Head of caudate nucleus (tissue), 42 donors: ENCODE results near the gene LMBRD2.

ENCODE experiments used
- DNase-seq, 42 donors: peaks; one replicate each; pipeline versions ENCODE4 v3.0.0 to v3.0.0-alpha.2; 2020 to 2021; ENCODE audit warnings: mixed read lengths in 7 of 42
- intact Hi-C: fragments of 100-400 bp; cut with DNase I; formaldehyde crosslinking; loops from one replicate; pipeline ENCODE4 v1.15.0; 2022

Gene LMBRD2

DNA sequence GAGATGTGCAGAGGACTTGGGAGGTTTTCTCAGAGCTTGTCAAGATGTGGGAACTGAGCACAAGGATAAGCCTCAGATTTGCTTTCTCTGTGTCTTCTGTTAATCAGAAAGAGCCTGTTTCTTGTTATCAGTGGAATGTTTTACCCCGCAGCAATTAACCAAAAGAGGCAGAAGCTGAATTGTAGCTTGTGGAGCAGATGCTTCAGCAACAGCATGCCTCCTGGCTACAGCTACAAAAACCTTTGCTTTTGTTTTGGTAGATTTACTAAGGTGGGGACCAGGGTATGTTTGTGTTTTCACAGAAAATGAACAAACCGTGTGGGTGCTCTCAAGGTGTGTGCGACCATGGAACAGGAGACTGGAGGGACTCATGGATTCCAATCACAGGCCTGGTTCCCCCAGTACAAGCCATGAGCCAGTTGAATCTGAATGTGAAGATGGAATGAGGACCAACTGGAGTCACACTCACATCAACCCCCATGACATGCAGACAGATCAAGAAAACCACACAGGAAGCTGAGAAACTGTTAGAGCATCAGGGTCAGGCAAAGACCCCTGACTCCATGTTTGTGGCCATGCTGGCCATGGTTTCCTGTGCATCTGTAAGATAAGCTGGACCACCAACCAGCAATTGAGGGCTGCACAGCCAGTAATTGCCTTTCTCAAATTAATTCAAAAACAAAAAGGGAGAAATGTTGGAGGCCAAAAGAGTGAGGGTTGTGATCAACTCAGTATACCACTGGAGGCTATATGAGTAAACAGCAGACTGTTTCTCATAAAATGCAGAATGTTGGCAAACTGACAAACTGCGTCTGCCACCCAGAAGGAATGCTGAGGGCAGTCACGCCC is 91.9 kb downstream of the LMBRD2 start:
- DNase-seq: no peak
- intact Hi-C loops: no loop called here

- DNase-seq: no peak
- intact Hi-C loops: no loop called here
Measured at GRCh38 chr5:36058776-36059175, 92.9 kb downstream of the LMBRD2 start.

DNA sequence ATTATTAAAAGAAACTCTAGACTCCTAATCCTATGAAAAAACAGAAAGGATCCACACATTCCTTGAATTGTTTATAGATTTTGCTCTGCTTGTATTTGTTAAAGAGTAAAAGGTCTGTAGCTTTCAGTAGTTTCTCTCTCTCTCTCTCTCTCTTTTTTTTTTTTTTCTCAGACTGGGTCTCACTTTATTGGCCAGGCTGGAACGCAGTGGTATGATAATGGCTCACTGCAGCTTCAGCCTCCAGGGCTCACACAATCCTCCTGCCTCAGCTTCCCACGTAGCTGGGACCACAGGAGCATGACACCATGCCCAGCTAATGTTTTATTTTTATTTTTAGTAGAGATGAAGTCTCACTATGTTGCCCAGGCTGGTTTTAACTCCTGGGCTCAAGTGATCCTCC is 94.3 kb downstream of the LMBRD2 start:
- intact Hi-C loops: no loop called here
- DNase-seq: no peak

DNA sequence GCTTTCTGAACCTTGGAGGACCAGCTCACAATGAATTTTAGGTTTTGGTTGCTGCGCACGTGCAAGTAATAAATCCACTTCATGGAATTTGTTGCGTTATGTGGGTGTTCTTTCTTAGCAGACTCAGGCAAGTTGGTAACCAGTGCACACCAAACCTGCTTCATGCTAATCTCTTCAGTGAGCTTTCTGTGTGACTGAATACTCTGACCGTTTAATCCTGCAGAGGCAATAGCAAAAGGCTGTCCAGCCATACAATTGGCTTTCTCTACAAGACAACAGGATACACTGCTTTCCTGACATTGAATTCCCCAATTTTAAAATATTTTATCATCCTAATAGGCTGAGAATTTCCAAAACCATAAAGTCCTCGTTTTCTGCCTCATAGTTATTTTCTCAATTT is 95.3 kb downstream of the LMBRD2 start:
- intact Hi-C loops: no loop called here
- no peak for DNase-seq

DNA sequence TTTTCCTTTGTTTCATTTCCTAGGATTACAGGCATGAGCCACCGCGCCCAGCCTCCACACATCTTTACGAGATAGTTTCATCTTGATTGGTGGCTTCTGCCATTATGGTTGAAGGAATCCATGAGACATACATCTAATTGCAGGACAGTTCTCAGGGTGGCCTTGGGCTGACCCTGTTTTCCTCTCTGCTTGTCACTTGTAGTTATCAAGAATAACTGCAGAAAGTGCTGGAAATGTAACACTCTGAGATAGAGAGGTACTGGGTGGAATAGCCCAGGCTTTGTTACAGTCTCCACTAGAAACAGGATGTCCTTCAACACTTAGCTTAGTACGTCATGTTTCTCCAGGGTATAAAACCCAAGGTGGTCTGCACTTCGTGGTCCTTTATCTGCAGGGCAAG is 95.7 kb downstream of the LMBRD2 start:
- intact Hi-C loops: no loop called here
- DNase-seq: no peak

GRCh38 chr5:36054647-36055046 is 97.0 kb downstream of the LMBRD2 start:
- DNase-seq: no peak
- intact Hi-C loops: no loop called here

- intact Hi-C loops: no loop called here
- no peak for DNase-seq
Measured at GRCh38 chr5:36052538-36052937, 99.1 kb downstream of the LMBRD2 start.

DNA sequence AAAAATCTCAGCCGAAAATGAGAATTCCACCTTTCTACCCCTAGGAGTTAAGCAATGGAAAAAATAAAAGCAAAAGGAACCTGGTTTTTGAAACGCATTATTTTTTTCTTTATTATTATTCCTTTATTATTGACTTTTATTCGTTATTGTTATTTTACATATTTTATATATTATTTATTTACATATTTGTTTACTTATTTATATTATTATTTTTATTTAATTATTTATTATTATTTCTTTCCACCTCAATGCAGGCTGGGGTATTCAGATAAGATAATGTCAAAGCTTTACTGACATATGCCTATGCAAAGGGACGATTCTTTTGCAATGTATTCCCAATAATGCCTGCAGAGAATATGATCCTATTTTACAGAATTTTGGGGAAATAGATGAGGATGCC is 101.7 kb downstream of the LMBRD2 start:
- DNase-seq: no peak

More for the DNA sequence above, 101.7 kb downstream of the LMBRD2 start:
- intact Hi-C loops: no loop called here
